HepG2 (cell line): ENCODE data around the gene EPB41L2. TPM values are rescaled to one million over a fixed set of nuclear protein-coding genes. Genes with fewer than 3 reads are reported as not detected.

ENCODE experiments used
- ARID4A ChIP-seq: sonication (generic); formaldehyde crosslinking; IDR thresholded peaks from 2 replicates; pipeline ENCODE4 v1.5.0; 2020; ENCODE audit warnings: mild to moderate bottlenecking, missing genetic modification reagents, borderline replicate concordance
- ATF7-NPFF ChIP-seq: sonication (generic); formaldehyde crosslinking; IDR thresholded peaks from 2 replicates; pipeline ENCODE4 v1.8.1; 2023; ENCODE audit warnings: mild to moderate bottlenecking, low read depth, missing genetic modification reagents, moderate library complexity
- CENPBD1 ChIP-seq: sonication (generic); formaldehyde crosslinking; IDR thresholded peaks from 2 replicates; pipeline ENCODE4 v1.8.0; 2022; ENCODE audit warnings: missing genetic modification reagents, low read depth, mild to moderate bottlenecking, borderline replicate concordance
- ESRRA ChIP-seq: sonication (generic); formaldehyde crosslinking; IDR thresholded peaks from 2 replicates; pipeline ENCODE4 v1.5.1; 2020; ENCODE audit warnings: mild to moderate bottlenecking, low read depth, missing genetic modification reagents
- GLMP ChIP-seq: sonication (generic); formaldehyde crosslinking; IDR thresholded peaks from 2 replicates; pipeline ENCODE4 v1.9.0; 2021; ENCODE audit warnings: missing genetic modification reagents, mild to moderate bottlenecking, borderline replicate concordance
- JUNB ChIP-seq: sonication (generic); formaldehyde crosslinking; IDR thresholded peaks from 2 replicates; pipeline ENCODE4 v1.8.0; 2022; ENCODE audit warnings: missing genetic modification reagents, mild to moderate bottlenecking, borderline replicate concordance
- KLF6 ChIP-seq: IDR thresholded peaks from 2 replicates; pipeline ENCODE4 v1.8.0; 2016; ENCODE audit warnings: missing biosample characterization, missing genetic modification reagents
- PAF1 ChIP-seq: IDR thresholded peaks from 2 replicates; pipeline ENCODE4 v1.6.1; 2016; ENCODE audit warnings: missing genetic modification reagents, missing compliant biosample characterization
- PBX2 ChIP-seq: IDR thresholded peaks from 2 replicates; pipeline ENCODE4 v1.6.1; 2016; ENCODE audit warnings: control low read depth
- RNF219 ChIP-seq: sonication (generic); formaldehyde crosslinking; IDR thresholded peaks from 2 replicates; pipeline ENCODE4 v1.5.0; 2020; ENCODE audit warnings: mild to moderate bottlenecking, missing genetic modification reagents
- ZBTB7A ChIP-seq: sonication (generic); formaldehyde crosslinking; IDR thresholded peaks from 2 replicates; pipeline ENCODE4 v1.8.0; 2022; ENCODE audit warnings: mild to moderate bottlenecking, missing genetic modification reagents
- ZBTB7B ChIP-seq: sonication (generic); formaldehyde crosslinking; IDR thresholded peaks from 2 replicates; pipeline ENCODE4 v1.4.0; 2020; ENCODE audit warnings: missing genetic modification reagents
- ZBTB8A ChIP-seq: sonication (generic); formaldehyde crosslinking; IDR thresholded peaks from 2 replicates; pipeline ENCODE4 v1.4.0; 2020; ENCODE audit warnings: mild to moderate bottlenecking, low read depth, missing genetic modification reagents, borderline replicate concordance
- ZFP90 ChIP-seq: sonication (generic); formaldehyde crosslinking; IDR thresholded peaks from 2 replicates; pipeline ENCODE4 v1.8.0; 2022; ENCODE audit warnings: missing genetic modification reagents, mild to moderate bottlenecking, inconsistent platforms, borderline replicate concordance
- ZFY ChIP-seq: sonication (generic); formaldehyde crosslinking; IDR thresholded peaks from 2 replicates; pipeline ENCODE4 v1.4.0; 2020; ENCODE audit warnings: missing genetic modification reagents
- ZGPAT ChIP-seq: IDR thresholded peaks from 2 replicates; pipeline ENCODE4 v1.6.1; 2016; ENCODE audit warnings: mild to moderate bottlenecking
- ZMAT3 ChIP-seq: sonication (generic); formaldehyde crosslinking; conservative IDR thresholded peaks from 2 replicates; pipeline ENCODE4 v1.7.0; 2021; ENCODE audit warnings: missing genetic modification reagents
- polyA plus RNA-seq, 8 experiments: library from polyadenylated mRNA; depleted of rRNA in 3 of 8; stranded (reverse) in 7 of 8; unstranded in 1 of 8; fragments of >200 nt; fragmentation: Illumina TruSeq in 4 of 8; extraction: Trizol in 4 of 8; gene quantifications; 2 replicates each; pipeline versions ENCODE4 v1.2.1 to v1.2.3, GENCODE V29; 2011 to 2016; ENCODE audit warnings: low read depth in 4 of 8, missing spikeins in 1 of 8, mixed read lengths in 1 of 8; ENCODE audit not compliant: insufficient read depth in 1 of 8
- total RNA-seq, 5 experiments: library from RNA; depleted of rRNA; stranded (reverse); fragments of >200 nt; fragmentation: Illumina TruSeq; extraction: Trizol; gene quantifications; 2 replicates each; pipeline ENCODE4 v1.2.3, GENCODE V29; 2016; ENCODE audit warnings: low read depth in 1 of 5

EPB41L2 gene
- total and polyA plus RNA-seq, 2 of the 13 experiments (the other 11 are each of a cell fraction or from before 2014, with no cell fraction given): 41.7 to 56.4 TPM

- TF ChIP-seq ZMAT3 (CRISPR knock-in tag) (no peak), ARID4A (CRISPR knock-in tag) (peak; percentile 33; the same call in 1 of the 2 replicates), ZBTB7A (CRISPR knock-in tag) (0 out of 2 replicates have a peak, but pooled peaks have one; percentile 46), ATF7-NPFF (CRISPR knock-in tag) (no peak), PBX2 (CRISPR knock-in tag) (no peak), ZBTB8A (no peak), GLMP (CRISPR knock-in tag) (no peak), KLF6 (CRISPR knock-in tag) (no peak), CENPBD1 (CRISPR knock-in tag) (no peak), ZFP90 (CRISPR knock-in tag) (no peak), PAF1 (no peak), JUNB (CRISPR knock-in tag) (no peak), RNF219 (no peak), ZGPAT (CRISPR knock-in tag) (peak; percentile 79), ZFY (no peak), ESRRA (CRISPR knock-in tag) (peak; percentile 94), ZBTB7B (CRISPR knock-in tag) (peak; percentile 68; the same call in 1 of the 2 replicates)
These were observed 2.2 kb upstream of the EPB41L2 start (continued) for GRCh38 chr6:131065112-131065823.
